Osteocyte (in vitro differentiated cells): ENCODE data around the gene NBEAL2. TPM values are rescaled to one million over a fixed set of nuclear protein-coding genes. Genes with fewer than 3 reads are reported as not detected.

ENCODE experiments used
- DNase-seq: peaks from one replicate; pipeline ENCODE4 v3.0.0; 2021; ENCODE audit warnings: mixed read lengths; ENCODE audit not compliant: unreplicated experiment; ENCODE audit errors: extremely low spot score
- H3K27ac Mint-ChIP-seq: one replicate; pipeline ENCODE4 v1.8.0; 2021; ENCODE audit warnings: mild to moderate bottlenecking, mixed read lengths; ENCODE audit not compliant: unreplicated experiment
- H3K27me3 Mint-ChIP-seq: one replicate; pipeline ENCODE4 v1.8.0; 2021; ENCODE audit warnings: mixed read lengths; ENCODE audit not compliant: unreplicated experiment
- H3K36me3 Mint-ChIP-seq: one replicate; pipeline ENCODE4 v1.8.0; 2021; ENCODE audit warnings: mixed read lengths; ENCODE audit not compliant: unreplicated experiment
- H3K4me1 Mint-ChIP-seq: one replicate; pipeline ENCODE4 v1.8.0; 2021; ENCODE audit warnings: mixed read lengths; ENCODE audit not compliant: unreplicated experiment
- H3K4me3 Mint-ChIP-seq: one replicate; pipeline ENCODE4 v1.8.0; 2021; ENCODE audit warnings: mild to moderate bottlenecking, moderate library complexity, mixed read lengths; ENCODE audit not compliant: unreplicated experiment
- H3K9me3 Mint-ChIP-seq: one replicate; pipeline ENCODE4 v1.8.0; 2021; ENCODE audit warnings: mixed read lengths; ENCODE audit not compliant: unreplicated experiment
- CTCF ChIP-seq: fragments of 200-600 bp; sonication (generic); IDR thresholded peaks from 2 replicates; pipeline ENCODE4 v1.5.0; 2021; ENCODE audit warnings: antibody characterized with exemption, mild to moderate bottlenecking, moderate library complexity
- total RNA-seq: library from RNA; stranded (reverse); gene quantifications from 2 replicates; pipeline ENCODE4 v1.2.1, GENCODE V29; 2021

Gene NBEAL2
- total RNA-seq, 1 donor from 2014 or later: 21.8 TPM

GRCh38 chr3:46971742-46972141 lies 7.7 kb upstream of the NBEAL2 start:
- Mint-ChIP-seq H3K9me3 (no peaks in the 10 kb centered on the region), H3K27ac (no peak overlapping the region), H3K4me3 (no peak overlapping the region), H3K36me3 (peaks cover 5% of the 10 kb centered on the region), H3K27me3 (no peaks in the 10 kb centered on the region), H3K4me1 (peaks cover 54% of the 10 kb centered on the region)
- no peak for DNase-seq
- TF ChIP-seq CTCF: no peak

GRCh38 chr3:46972396-46972795 lies 7.1 kb upstream of the NBEAL2 start:
- H3K27me3 Mint-ChIP-seq: no peaks in the 10 kb centered on the region
- no peak for TF ChIP-seq CTCF
- no peak overlapping the region for H3K4me3 Mint-ChIP-seq
- no peak for DNase-seq
- H3K9me3 Mint-ChIP-seq: no peaks in the 10 kb centered on the region
- H3K4me1 Mint-ChIP-seq: peaks cover 54% of the 10 kb centered on the region
- H3K27ac Mint-ChIP-seq: no peak overlapping the region
- peaks cover 5% of the 10 kb centered on the region for H3K36me3 Mint-ChIP-seq

GRCh38 chr3:46974421-46975171 lies 4.9 kb upstream of the NBEAL2 start:
- Mint-ChIP-seq H3K36me3 (peaks cover 5% of the 10 kb centered on the region), H3K4me1 (peaks cover 61% of the 10 kb centered on the region), H3K4me3 (peak overlapping the region; percentile 100), H3K27ac (peak overlapping the region; percentile 23), H3K9me3 (no peaks in the 10 kb centered on the region), H3K27me3 (no peaks in the 10 kb centered on the region)
- TF ChIP-seq CTCF: no peak
- no peak for DNase-seq

- Mint-ChIP-seq H3K27ac (peak within 1 kb of the TSS; percentile 100), H3K4me1 (peaks cover 46% of the 10 kb centered on the region), H3K9me3 (no peaks in the 10 kb centered on the region), H3K36me3 (peaks cover 5% of the 10 kb centered on the region), H3K4me3 (peak within 1 kb of the TSS; percentile 100), H3K27me3 (no peaks in the 10 kb centered on the region)
- DNase-seq: peak; percentile 98
- TF ChIP-seq CTCF: no peak
Observed at GRCh38 chr3:46976326-46977190, 2.9 kb upstream of the NBEAL2 start, which contains the start of gene CCDC12. Gene CCDC12, minus strand, starts transcription at chr3:46976745. Its CDS starts 13 bp downstream, at chr3:46976732.

- no peak for TF ChIP-seq CTCF
- Mint-ChIP-seq H3K27ac (peak overlapping the region; percentile 100), H3K4me1 (peaks cover 38% of the 10 kb centered on the region), H3K9me3 (no peaks in the 10 kb centered on the region), H3K4me3 (no peak overlapping the region), H3K36me3 (peaks cover 5% of the 10 kb centered on the region), H3K27me3 (no peaks in the 10 kb centered on the region)
- DNase-seq: no peak
Observed at GRCh38 chr3:46977811-46978195, 1.7 kb upstream of the NBEAL2 start.
